ENCODE measurements around the gene SERPINB2. TPM values are rescaled to one million over a fixed set of nuclear protein-coding genes. Genes with fewer than 3 reads are reported as not detected.

The SERPINB2 gene
- total RNA-seq, 1 donor from 2014 or later, result 1.9 TPM

DNA sequence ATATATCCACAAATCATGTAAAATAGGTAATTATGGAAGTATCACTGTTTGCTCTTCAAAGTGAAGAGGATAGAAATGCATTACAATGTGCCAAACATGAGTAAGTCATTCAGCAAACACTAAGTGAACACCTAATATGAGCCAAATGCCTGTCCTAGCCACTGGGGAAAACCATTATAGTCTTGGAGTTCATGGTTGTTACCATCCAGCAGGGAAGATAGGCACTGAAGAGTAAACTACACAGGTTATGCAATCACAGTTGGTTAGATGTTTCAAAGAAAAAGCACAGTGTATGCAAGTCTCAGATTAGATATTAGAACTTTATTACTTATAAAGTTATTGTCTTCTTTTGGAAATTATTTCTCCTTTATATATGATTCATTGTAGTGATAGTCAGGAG, 3.9 kb upstream of the SERPINB2 start:
- DNase-seq (ENCODE audit: low read depth), result no peak
- H3K4me3 ChIP-seq (ENCODE audit: low read depth, low read length), result no peak overlapping the region
- TF ChIP-seq, protein P1, sequence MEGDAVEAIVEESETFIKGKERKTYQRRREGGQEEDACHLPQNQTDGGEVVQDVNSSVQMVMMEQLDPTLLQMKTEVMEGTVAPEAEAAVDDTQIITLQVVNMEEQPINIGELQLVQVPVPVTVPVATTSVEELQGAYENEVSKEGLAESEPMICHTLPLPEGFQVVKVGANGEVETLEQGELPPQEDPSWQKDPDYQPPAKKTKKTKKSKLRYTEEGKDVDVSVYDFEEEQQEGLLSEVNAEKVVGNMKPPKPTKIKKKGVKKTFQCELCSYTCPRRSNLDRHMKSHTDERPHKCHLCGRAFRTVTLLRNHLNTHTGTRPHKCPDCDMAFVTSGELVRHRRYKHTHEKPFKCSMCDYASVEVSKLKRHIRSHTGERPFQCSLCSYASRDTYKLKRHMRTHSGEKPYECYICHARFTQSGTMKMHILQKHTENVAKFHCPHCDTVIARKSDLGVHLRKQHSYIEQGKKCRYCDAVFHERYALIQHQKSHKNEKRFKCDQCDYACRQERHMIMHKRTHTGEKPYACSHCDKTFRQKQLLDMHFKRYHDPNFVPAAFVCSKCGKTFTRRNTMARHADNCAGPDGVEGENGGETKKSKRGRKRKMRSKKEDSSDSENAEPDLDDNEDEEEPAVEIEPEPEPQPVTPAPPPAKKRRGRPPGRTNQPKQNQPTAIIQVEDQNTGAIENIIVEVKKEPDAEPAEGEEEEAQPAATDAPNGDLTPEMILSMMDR (conservative IDR thresholded peaks at IDR 0.05; ENCODE audit: low read depth, low read length), result no peak

DNA sequence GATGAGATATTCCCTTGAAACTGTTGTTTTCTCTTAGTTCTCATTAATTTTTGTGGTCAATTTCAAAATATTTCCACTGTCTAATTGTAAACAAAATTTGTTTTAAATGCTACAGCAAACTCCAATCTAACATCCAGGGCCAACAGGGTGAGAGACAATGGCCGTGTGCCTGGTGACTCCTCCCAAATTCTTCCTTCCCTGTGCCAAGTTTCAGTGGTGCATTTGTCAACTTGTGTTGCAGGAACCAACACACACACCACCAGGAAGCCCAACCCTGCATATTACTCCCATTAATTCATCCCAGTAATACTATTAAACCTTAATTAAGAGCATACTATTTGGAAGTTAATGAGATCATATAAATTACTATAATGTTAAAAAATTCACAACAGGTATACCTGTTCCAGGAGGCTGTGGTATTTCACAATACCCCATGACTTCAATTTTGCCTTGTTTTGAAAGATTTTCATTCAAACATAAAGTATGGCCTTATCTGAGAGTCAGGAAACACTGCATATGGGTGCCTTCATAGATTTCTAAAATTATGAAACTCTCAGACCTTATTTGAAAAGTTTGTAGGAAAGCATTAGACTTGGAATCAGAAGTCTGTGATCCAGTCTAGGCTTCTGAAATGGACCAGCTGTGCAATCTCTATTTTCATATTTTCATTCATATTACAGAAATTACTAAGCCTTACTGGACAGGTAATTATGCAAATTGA, 1.1 kb downstream of the SERPINB2 start:
- DNase-seq (ENCODE audit: low read depth), result no peak
- H3K4me3 ChIP-seq (ENCODE audit: low read depth, low read length), result no peak overlapping the region
- TF ChIP-seq, protein P1 (conservative IDR thresholded peaks at IDR 0.05; ENCODE audit: low read depth, low read length), result no peak

DNA sequence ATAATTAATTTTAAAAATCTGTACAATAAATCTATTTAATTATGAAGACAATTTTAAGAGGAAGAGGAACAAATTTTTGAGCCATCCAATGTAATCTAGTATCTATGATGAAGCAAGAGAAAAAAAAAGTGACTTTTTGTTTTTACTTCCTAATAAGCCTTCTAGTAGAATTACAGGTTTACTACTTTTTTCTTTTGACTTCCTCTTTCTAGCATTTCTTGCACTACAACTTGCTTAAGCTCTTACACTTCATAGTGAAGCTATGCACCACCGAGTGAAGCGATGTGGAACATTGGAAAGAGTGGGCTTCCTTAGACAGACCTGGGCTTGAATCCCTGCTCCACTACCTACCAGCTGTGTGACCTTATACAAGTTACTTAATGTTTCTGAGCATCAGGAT, 2.1 kb downstream of the SERPINB2 start:
- no peak overlapping the region for H3K4me3 ChIP-seq (ENCODE audit: low read depth, low read length)

DNA sequence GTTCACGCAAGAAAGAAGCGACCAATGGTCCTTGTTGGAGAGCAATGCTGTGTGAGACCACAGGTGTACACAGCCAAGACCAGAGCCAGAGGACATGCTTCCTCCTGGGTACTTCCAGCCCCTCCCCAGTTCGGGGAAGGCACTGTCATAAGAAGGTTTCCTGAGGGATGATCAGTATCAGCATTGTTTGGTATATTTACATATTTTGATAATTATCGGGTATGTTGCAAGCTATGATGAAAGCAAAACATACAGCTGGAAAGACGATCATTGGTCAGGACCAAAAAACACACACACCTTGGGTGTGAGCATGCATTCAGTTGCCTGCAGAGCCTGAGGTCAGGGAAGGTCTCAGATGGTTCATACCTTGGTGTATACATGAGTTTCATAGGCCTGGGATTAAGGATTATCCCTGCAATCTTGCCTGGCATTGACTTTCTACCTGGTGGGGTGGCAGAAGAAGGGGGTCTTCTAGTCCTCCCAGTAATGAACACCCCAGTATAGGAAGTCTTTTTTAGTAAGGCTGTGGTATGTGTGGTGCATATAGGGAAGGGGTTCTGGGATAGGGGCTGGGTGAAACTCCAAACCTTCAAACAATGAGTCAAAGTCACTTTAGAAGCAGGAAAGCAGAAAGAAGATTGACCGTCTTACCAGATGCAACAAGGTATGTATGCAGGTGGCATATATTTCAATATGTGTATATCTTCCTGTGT, 2.9 kb downstream of the SERPINB2 start:
- H3K4me3 ChIP-seq (ENCODE audit: low read depth, low read length), result no peak overlapping the region
- DNase-seq (ENCODE audit: low read depth), result no peak
- TF ChIP-seq, protein P1 (conservative IDR thresholded peaks at IDR 0.05; ENCODE audit: low read depth, low read length), result no peak

More for the DNA sequence above, 2.1 kb downstream of the SERPINB2 start:
- TF ChIP-seq, protein P1 (conservative IDR thresholded peaks at IDR 0.05; ENCODE audit: low read depth, low read length), result no peak
- no peak for DNase-seq (ENCODE audit: low read depth)

DNA sequence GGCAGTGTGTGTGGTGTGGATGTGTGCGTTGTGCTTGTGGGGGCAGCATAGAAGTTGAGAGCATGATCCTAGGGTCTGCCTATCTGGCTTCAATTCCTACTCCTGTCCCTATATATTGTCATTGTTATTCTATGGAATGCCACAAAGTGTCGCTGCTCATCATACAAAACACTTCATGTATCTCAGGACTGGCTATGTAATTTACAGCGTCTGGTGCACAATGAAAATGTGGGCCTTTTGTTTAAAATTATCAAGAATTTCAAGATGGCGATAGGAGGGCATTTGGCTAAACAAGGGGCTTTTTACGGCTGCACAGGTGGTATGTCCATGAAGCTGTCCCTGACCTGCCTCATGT, 3.4 kb downstream of the SERPINB2 start:
- no peak for DNase-seq (ENCODE audit: low read depth)
- TF ChIP-seq, protein P1 (conservative IDR thresholded peaks at IDR 0.05; ENCODE audit: low read depth, low read length), result peak; percentile 8
- no peak overlapping the region for H3K4me3 ChIP-seq (ENCODE audit: low read depth, low read length)

GRCh38 chr18:63892566-63892965, 5.1 kb downstream of the SERPINB2 start:
- H3K4me3 ChIP-seq (ENCODE audit: low read depth, low read length), result no peak overlapping the region
- DNase-seq (ENCODE audit: low read depth), result no peak
- TF ChIP-seq, protein P1 (conservative IDR thresholded peaks at IDR 0.05; ENCODE audit: low read depth, low read length), result no peak

Data from epithelial cell of proximal tubule (primary cell).